CD4-positive, alpha-beta T cell treated with Interleukin-12 subunit alpha and Interleukin-12 subunit beta, for 1 hour (primary cell): ENCODE results near the gene NRG3.
"Not testable (repeated sequence)": the region's sequence is repeated elsewhere in the genome, so short reads cannot be mapped to it uniquely, and the experiment has no call there.

ENCODE experiments used
- DNase-seq: peaks from one replicate; pipeline ENCODE4 v3.0.0-alpha.2; 2020

Gene NRG3

DNA sequence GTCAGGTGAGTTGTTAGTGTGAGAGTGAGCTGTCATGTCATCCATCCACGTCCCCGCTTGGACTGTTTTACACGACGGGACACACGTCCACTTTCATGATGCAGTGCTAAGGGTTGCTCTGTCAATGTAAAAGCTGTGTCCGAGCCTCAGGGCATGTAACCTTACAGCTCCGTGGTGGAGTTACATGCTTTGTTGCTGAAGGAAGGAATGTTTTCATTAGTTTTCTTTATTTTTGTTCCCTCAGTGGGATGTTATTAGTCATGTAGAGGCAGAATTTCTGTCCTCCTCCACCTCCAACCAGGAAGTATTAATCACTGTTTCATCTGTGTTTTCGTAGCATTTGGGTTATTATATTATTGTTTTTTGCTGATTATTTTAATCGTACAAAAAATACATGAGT, 88.6 kb downstream of the NRG3 start:
- no peak for DNase-seq

DNA sequence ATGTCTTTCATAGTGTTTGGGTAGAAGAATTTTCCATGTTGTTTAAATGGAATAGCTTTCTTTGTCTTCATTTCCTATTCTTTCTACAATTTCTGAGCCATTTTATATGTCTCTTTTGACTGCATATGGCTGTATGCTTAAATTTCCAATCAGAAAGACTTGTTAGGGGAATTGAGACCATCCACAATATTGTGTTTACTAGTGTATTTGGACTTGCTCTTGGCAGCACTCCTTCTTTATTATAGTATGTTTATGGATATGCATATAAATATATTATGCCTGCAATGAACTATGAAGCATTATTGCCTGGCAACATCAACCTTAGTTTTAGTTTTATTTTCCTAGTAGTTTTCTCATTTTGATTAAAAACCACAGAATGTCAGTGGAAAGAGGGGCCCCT, 92.7 kb downstream of the NRG3 start:
- DNase-seq, result no peak

DNA sequence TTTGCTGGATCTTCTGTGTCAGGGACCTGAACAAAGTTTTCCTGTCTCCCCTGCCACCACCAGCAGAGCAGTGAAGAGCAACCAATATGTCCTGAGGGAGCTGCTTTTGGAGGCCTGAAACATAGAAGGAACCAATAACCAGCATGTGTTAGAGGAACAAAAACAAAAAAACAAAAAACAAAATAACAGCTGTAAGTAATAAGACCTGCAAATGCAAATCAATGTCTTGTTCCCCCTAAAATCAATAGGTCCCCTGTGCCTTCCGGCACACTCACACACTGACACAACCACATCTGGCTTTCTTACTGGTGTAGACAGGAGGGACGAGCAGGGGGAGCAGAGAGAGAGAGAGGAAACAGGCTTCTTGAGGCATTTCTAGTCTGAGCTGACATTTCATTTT, 94.1 kb downstream of the NRG3 start:
- no peak for DNase-seq

DNA sequence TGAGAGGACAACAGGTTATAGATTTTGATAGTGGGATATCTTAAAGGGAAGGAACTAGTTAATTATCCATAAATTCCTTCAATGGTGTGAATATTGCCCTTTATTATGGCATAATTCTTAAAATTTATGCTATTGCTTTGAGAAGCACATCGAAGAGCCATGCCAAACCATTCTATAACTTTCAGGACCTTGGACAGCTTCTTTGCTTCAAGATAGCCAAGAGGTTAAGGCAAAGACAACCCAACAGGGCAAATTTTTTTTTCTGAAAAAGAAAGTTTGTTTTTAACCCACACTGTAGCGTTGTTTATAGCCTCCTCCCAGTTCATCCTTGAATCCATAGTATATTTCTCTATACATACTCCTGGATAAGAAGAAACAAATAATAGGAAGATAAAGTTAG, 103.2 kb downstream of the NRG3 start:
- no peak for DNase-seq

DNA sequence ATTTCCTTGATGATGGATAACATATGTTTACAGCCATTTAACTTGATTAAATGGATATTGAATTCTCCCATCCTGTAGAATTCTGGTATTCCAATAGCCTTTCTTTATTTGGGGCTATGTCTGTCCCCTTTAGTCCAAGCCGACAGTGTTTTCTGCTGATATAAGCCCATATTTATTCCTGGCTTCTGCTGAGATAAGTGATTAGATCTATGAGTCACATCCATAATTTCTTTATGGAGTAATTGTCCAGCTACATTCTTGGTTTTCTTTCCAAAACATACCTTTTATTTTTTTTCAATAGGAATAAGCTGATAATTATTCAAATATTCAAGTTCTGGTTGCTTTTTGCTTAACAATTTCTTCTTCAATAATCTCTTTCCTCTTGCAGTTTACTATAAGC, 106.7 kb downstream of the NRG3 start:
- DNase-seq, result no peak

DNA sequence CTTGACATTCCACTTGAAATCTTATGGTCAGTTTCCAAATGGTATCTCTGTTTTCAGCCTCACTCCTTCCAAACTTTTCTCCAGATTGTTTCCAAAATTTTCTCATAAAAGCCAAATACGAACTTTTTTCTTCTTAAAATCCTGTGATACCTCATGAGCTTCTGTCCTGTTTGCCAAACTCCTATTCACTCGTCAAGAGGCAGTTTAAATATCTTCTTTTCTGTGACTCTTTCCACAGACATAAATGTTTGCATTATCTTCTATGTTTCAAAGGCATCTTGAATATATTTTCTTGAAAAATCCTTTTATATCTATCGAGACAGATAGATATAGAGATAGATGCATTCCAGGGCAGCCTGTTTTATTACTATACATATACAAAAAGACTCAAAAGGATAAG, 109.4 kb downstream of the NRG3 start:
- DNase-seq, result no peak

DNA sequence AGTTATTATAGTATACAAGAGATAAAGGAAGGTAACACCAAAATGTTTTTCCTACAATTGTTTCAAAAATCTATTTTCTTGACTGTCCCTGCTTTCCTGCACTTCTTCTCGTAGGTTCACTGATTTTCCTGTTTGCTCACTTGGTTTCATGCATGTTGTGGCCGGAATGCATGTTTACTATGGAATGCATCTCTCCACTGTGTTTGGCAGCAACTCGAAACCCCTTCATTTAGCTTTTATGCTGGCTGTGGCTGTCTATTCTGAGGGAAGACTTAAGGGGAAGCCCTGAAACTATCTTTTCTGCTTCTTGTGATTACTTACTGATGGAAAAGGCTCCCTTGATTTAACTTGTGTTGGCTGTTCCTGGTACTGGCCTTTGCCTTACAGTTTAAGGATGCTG, 120.3 kb downstream of the NRG3 start:
- DNase-seq, result no peak

DNA sequence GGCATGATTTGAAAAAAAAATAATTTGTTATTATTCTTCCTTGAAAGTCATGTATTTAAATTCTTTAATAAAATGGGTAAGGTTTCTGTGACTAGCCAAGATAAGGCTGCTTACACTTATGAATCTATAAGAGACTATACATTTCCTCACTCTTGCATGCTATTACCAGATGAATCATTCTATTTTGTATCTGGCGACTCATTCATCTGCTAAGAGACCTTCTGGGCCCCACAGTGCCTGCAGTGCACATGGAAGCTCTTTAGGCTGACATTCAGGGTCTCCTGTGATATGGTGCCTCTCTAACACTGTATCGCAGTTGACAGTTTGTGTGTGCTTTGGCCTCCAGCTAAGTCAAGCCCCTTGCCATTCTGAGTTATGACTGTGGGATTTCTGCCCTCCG, 121.9 kb downstream of the NRG3 start:
- no peak for DNase-seq

DNA sequence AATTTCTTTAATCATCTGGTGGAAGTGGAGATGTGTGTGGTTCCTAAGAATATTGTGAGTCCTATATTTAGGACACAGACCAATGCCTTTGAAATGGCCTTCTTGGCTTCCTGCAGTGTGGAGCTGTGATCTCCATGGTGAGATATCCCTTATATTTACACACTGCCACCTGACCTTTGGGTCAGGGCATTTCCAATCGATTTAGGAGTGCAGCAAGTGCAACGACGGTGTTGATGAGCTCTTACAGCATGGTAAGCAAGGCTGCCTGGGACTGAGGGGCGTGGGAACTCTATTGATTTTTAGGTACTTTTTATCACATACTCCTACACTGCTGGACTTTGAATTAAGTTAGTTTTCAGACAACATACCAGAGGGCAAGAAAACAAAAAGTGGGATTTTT, 146.0 kb downstream of the NRG3 start:
- no peak for DNase-seq

DNA sequence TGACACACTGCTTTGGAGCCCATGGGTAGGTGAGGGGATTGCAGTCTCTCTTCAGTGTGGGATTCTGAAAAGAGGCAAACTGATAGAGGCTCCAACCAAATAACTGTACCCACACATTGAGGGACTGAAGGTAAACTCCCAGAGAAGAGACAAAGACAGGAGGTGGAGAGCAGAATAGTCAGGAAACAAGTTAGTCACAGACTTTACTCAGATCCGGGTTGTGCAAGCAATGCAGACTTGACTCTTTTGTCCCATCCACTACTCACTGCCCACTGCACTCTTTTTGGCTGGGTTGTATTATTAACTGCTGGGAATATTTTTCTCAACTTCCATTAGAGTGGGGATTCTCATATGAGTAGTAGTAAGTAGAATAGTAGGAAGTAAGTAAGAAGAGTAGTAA, 152.7 kb downstream of the NRG3 start:
- DNase-seq, result no peak

DNA sequence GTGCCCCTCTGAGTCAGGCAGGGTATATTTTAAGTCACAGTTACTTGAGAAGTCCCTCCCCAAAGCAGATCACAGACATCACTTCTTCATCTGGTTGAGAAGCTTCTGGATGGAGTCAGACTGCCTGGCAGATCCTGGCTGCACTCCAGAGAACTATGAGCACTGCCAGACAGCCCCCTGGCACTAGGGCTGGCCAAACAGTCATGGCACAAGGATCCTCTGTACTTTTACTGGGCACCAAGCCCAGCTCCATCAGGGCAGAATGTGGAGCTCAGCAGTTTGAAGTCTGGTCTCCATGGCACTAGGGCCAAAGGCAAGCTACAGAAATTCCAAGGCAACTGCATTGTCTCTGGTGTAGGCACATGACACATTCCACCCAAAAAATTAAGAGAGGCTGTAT, 162.1 kb downstream of the NRG3 start:
- no peak for DNase-seq

DNA sequence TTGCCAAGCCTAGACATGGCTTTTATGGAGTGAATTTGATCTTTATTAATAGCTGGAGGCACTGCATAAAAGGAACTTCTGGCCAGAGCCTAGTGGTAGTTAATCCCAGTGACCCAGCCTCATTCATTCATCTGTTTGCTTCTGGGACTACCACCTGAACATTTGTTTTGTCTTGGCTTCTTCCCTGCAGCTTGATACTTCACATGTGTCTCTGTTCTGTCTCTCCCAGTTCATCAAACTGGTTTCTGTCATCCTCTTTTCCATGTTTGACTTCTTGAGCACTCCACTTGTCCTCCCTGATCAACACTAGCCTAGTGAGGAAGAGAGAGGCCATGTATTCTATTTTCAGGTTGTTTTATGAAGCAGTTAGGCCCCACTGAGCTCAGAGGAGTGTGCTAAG, 163.6 kb downstream of the NRG3 start:
- DNase-seq, result no peak

DNA sequence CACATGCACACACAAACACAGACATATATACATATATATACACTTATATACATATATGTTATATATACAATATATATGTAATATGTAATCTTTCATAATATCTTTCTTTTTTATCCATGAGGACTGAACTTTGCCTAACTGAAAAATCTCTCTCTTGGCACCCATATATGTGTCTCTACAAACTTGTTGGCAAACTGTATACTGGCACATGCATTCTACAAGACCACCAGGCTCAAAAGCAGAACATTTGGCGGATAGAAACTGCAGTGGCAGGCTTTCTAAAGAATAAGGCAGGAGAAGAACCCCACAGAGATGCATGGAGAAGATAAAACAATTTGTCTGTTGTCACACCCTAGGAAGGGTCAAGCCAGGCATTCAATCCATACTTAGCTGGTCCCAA, 165.3 kb downstream of the NRG3 start:
- DNase-seq, result no peak

DNA sequence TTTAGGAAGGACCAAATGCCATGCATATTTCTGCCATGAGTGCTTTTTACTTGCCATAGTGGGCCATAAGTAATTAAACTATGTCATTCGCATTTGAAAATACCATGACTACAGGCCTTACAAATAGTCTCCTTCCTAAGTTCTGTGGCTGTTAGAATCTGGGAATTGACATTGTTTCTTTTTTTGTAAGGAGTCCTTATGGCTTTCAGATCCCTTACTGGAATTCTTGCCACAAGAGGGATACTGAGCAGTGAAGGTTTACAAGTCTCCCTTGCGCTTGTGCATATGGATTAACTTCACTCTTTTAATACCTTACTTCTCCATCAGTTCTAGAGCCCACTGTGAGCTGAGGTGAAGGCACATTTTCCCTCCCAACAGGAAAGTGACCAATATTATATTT, 166.0 kb downstream of the NRG3 start:
- no peak for DNase-seq

DNA sequence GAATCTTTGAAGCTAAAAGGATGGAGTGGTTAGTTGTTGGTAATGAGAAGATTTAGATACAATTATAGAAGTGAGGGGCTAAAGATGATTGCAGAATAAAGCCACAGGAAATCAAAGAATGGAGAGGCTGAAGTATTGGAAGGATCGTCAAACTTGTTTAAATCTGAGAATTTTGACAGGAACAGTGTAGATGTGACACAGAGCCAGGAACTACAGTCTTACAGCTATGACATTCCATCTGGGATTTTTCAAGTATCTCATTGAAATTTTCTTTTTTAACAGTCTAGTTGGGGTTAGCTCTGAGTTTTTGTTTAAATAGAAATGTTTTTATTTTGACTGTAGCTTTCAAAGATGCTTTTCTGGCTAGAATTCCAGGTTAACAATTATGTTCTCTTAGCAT, 181.4 kb downstream of the NRG3 start:
- DNase-seq, result no peak

DNA sequence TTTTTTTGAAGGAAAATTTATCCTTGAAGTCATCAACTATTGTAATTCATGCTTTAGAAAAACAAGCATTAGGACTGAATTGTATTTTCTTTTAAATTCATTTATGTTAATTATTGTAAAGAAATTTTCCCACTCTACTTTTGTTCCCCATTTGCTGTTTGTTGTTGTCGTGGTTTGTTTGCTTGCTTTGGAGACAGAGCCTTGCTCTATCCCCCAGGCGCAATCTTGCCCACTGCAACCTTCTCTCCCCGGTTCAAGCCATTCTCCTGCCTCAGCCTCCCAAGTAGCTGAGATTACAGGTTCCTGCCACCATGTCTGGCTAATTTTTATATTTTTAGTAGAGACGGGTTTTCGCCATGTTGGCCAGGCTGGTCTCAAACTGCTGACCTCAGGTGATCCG, 192.2 kb downstream of the NRG3 start:
- not testable (repeated sequence) for DNase-seq

DNA sequence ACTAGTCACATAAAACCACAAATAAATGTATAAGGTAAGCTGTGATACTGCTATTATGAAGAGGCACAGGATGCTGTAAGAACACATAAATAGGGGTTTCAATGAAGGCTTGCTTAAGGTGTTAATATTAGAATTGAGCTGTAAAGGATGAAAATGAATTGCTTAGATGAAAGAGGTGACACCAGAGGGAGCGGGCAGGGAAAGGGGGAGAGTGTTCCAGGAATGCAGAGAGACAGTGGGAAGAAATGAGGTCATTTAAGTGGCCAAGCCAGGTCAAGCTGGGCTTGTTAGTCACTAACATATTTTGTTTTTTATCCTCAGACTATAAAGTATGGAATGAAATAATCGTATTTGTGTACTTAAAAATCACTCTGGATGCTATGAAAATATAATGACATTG, 193.5 kb downstream of the NRG3 start:
- no peak for DNase-seq

DNA sequence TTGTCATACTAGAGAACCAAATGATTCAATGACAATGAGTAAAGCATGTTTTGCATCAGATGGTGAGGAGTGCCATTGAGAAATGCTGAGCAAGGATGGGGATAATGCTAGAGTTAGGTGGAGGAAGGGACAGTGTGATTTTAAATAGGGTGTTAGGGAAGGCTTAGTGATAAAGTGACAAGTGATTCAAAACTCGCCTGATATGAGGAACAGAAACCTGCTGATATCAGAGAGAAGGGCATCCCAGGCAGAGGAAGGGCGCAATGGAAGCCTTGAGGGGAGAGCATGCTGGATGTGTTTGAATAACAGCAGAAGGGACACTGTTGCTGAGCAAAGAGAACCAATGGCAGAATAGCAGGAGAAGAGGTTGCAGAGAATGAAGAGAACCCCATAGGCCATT, 196.2 kb downstream of the NRG3 start:
- no peak for DNase-seq

DNA sequence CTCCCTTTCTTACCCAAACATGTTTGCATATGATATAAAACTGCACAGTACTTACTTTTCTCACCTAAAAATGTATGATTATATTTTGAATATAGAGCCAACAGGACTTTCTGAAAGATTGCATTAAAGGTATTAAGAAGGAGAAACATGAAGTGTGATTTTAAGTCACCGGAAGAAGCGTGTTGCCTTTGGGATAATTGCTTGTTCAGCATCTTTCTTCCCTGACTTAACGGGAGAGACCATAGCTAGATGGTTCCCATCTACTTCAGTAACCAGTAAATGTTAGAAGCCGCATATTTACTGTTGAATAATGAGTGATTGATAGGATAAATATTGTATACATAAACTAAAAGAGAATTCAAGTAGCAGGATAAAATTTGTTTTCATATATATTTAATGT, 197.1 kb downstream of the NRG3 start:
- no peak for DNase-seq

DNA sequence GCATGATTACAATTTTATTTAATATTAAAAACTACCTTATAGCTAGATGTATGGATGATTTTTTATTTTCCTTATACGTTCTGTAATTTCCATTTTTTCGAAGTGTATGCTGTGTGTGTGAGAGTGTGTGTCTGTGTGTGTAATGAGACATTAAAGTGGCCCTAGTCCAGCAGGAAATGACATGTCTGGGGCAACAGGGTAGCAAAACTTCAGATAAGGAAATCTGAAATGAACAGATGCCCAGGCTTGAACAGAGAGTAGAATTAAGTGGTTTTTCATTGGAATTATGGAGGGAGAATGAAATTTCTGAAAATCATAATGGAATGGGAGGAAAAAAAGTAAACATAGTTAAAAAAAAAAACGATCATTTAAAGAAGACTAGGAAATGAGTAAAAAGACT, 200.6 kb downstream of the NRG3 start:
- no peak for DNase-seq

DNA sequence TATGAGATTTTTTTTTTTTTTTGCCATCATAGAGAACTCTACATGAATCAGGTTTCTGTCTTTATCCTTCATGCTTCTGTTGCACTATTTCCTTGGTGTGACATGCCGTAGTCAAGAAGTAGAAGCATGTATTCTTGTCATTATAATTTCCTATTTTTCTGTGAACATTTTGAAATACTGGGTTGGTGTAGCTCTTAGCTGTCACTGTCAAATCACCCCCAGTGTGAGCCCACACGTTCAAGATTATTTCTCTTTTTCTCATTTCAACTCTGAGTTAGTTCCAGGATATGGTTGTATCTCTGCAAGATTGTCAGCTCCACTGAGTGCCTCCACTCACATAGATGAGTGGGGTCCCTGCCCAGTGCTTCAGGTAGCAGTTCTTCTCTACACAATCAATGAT, 209.5 kb downstream of the NRG3 start:
- DNase-seq, result no peak

DNA sequence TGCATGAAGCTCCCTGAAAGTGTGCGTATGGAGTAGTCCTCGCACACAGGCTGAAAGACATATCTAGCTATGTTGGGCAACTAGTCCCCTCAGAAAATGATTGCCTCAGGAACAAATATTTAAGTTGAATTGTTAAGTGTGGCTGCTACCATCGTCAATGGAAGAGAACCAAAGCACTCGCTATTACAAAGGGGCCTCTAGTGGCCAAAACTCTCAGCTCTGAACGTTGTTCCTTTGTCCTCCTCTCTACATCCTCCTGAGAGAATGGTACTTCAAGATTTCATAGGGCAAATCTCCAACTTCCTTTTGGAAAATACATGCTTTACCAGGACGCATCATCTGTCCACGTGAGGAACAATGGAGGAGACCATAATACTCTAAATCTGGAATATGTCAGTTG, 209.9 kb downstream of the NRG3 start:
- DNase-seq, result no peak

DNA sequence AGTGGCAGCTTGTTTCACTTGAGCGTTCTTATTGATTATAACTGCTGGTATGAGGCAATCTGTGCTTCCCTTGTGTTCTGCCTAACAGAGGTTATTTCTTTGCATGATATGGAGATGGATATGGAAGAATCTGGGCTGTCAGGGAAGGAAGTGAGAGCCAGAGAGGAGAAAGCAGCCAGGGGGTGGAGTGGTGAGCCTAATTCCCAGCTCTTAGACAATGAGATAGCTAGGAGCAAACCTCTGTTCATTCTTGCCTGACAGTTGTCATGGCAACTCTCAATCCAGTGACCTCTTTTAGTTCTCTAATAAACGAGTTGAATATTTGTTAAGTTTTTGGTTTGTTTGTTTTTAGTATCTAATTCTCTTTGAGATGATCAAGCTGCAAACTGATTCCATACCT, 214.3 kb downstream of the NRG3 start:
- no peak for DNase-seq

DNA sequence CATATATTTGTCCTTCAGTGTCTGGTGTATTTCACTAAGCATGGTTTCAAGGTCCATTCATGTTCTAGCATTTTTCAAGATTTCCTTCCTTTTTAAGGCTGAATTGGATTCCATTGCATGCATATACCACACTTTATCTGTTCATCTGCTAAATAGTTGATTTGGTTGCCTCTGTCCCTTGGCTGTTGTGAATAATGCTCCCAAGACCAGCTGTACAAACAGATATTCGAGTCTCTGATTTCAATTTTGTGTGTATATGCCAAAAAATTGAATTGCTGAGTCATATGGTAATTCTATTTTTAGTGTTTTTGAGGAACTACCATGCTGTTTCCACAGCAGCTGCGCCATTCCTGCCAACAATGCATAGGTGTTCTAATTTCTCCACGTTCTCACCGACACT, 216.4 kb downstream of the NRG3 start:
- no peak for DNase-seq

DNA sequence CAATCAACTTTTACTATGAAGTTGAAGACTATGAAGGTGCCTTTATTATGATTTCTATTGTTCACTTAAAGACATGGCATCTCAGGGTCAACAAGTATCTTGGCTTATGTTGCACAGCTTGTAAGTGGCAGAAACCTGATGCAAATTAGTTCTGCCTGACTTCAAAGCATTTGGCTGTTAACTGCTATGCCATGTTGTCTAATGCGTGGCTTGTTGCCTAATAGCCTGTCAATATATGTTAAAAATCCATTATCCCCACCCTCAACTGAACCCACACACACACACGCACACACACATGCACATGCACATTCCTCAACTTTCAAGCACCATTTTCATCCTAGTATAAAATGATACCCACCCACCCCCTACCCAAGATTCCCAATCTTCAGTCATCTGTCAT, 217.1 kb downstream of the NRG3 start:
- no peak for DNase-seq

DNA sequence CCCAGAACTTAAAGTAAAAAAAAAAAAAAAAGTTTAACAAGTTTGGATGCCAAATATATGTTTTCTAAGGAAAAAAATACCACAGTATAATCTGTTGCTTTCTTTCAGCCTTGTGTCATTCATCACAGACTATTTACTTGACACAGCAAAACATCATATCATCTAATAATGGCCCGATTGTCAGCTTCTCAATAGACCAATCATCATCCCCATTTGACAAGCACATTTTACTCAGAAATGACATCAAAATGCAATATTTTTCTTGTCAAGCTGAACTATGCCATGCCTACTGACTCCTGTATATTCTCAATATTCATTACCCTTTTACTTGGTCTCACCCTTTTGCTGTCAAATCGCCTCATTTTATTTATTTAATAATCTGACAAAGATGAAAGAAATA, 249.7 kb downstream of the NRG3 start:
- DNase-seq, result no peak

DNA sequence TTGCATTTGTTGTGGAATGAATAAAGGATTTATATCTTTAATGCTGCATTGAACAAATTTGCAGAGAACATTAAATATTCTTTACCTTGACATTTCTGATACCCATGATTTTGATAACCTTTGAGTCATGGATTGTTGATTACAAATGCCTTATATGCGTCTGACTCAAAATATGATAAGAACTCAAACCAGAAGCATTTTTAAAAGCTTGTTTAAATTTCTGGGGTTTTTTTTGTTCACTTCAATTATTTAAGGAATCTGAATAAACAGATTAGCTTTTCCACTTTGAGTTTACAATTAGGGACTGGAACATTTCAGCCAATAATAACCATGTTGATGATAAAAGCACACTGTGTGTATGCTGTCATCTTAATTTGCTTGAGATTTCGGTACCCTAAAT, 253.5 kb downstream of the NRG3 start:
- no peak for DNase-seq
